Pulmonary artery endothelial cell (primary cell): Measurements from ENCODE around the gene IRX2. TPM values are rescaled to one million over a fixed set of nuclear protein-coding genes. Genes with fewer than 3 reads are reported as not detected.

ENCODE experiments used
- DNase-seq: peaks from one replicate; pipeline ENCODE4 v3.0.0-alpha.2; 2011; ENCODE audit warnings: low read depth, low spot score
- total RNA-seq: library from RNA; depleted of rRNA; stranded (reverse); fragments of >200 nt; gene quantifications from 2 replicates; pipeline ENCODE4 v1.2.3, GENCODE V29; 2014

IRX2 gene
- total RNA-seq, 1 donor from 2014 or later = not detected

DNA sequence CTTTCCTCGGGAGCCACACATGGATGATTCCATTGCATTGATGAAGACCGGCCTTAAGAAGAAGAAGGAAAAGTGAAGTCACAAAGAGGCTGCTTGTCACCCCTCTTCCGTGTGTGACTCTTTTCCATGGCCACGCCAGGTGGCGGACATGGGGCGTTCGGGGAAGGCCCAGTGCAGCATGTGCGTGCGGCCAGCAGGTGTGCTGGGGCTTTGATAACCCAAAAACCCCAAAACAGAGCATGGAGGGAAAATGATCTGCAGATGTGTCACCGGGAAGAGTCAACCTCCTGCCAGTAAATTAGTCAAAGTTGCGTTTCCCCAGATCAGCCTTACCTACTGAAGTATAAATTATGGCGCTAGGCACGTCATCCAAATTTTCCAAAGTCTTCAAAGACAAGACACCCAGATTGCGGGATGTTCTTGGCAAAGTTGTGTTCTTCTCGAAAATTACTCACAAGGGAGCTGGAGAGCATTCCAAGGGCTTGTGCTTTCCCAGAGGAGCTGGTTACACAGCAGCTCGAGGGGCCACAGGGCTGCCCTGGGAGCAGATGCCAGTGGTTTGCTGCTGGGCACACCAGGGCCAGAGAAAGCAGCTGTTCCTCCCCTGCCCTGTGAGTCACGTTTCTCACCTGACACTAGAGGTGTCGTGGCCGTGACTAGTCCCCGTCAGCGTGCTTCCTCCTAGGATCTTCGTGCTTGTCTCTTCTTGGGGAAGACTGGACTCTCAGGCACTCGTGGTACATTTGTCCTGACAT is 53.9 kb downstream of the IRX2 start:
- DNase-seq = no peak

DNA sequence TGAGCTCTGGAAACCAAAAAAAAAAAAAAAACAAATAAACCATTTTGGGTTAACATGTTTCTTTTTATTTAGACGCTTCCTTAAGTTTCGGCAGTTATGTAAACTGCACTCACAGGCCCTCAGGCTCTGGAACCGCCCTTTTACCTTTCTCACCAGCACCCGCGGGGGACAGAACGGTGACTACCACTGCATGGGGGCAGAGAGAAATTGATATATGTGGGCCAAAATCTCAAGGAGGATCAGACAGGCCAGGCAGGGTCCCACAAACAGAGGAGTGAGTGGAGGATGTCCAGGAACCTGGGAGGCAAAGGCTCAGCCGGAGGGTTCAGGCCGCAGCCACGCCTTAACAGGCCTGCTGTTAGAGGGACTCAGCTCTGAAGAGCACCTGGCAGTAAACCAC is 54.4 kb downstream of the IRX2 start:
- DNase-seq = no peak
